ENCODE results near the gene LIX1L. TPM values are rescaled to one million over a fixed set of nuclear protein-coding genes. Genes with fewer than 3 reads are reported as not detected.
A peak's percentile ranks its signal among the peaks of the same experiment; 100 is the strongest.

Gene LIX1L
- total and polyA plus RNA-seq, 2 of the 13 experiments (the other 11 are each of a cell fraction or from before 2014, with no cell fraction given): 8.1 to 24.9 TPM

DNA sequence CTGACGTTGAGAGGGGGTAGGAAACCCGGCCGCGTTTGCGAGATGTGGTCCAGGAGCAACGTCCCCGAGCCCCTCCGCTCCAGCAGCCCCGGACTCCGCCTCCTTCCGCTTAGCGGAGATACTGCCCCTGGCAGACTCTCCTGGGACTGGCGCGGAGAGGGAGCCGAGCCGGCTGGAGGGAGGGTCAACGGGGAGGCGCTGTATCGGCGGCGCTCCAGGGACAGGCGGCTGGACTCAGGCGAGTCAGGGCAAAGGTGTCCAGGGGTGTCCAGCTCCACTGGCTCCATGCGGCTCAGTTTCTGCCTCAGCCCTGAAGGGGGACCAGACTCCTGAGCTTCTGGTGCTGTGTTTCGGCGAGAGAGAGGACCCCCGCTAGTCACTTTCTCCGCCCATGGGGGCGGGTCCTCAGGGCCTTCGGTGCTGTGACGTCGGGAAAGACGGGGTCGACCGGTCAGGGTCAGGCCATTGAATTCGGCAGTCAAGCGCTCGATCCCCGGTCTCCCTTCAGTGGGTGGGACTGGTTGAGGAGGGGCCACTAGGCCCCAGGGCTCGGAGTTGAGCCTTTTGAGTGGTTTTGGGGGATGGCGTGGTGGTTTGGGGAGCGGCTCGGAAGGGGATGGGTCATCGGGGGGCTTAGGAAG lies 2.8 kb upstream of the LIX1L start (continued):
- TF ChIP-seq, protein P1, sequence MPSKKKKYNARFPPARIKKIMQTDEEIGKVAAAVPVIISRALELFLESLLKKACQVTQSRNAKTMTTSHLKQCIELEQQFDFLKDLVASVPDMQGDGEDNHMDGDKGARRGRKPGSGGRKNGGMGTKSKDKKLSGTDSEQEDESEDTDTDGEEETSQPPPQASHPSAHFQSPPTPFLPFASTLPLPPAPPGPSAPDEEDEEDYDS (CRISPR knock-in tag; IDR thresholded peaks at IDR 0.05): peak; percentile 46; the same call in 1 of the 2 replicates
- TF ChIP-seq, protein P2, sequence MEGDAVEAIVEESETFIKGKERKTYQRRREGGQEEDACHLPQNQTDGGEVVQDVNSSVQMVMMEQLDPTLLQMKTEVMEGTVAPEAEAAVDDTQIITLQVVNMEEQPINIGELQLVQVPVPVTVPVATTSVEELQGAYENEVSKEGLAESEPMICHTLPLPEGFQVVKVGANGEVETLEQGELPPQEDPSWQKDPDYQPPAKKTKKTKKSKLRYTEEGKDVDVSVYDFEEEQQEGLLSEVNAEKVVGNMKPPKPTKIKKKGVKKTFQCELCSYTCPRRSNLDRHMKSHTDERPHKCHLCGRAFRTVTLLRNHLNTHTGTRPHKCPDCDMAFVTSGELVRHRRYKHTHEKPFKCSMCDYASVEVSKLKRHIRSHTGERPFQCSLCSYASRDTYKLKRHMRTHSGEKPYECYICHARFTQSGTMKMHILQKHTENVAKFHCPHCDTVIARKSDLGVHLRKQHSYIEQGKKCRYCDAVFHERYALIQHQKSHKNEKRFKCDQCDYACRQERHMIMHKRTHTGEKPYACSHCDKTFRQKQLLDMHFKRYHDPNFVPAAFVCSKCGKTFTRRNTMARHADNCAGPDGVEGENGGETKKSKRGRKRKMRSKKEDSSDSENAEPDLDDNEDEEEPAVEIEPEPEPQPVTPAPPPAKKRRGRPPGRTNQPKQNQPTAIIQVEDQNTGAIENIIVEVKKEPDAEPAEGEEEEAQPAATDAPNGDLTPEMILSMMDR (CRISPR knock-in tag; IDR thresholded peaks at IDR 0.05): peak; percentile 64
- TF ChIP-seq ZNF577 (CRISPR knock-in tag; IDR thresholded peaks at IDR 0.05; ENCODE audit: borderline replicate concordance, low read depth) (no peak), ZFYVE20 (CRISPR knock-in tag; IDR thresholded peaks at IDR 0.05; ENCODE audit: borderline replicate concordance, low read depth) (no peak), ZFX (CRISPR knock-in tag; IDR thresholded peaks at IDR 0.05; ENCODE audit: low read depth) (peak; percentile 44), ZNF749 (CRISPR knock-in tag; IDR thresholded peaks at IDR 0.05; ENCODE audit: borderline replicate concordance) (no peak), TCF7 (IDR thresholded peaks at IDR 0.05; ENCODE audit: low read depth) (no peak), ZBTB8A (CRISPR knock-in tag; IDR thresholded peaks at IDR 0.05; ENCODE audit: borderline replicate concordance, low read depth) (no peak), HDAC1 (CRISPR knock-in tag; IDR thresholded peaks at IDR 0.05) (peak; percentile 74), ZNF34 (CRISPR knock-in tag; IDR thresholded peaks at IDR 0.05; ENCODE audit: borderline replicate concordance) (0 out of 2 replicates have a peak, but pooled peaks have one; percentile 38), BRD4 (CRISPR knock-in tag; IDR thresholded peaks at IDR 0.05) (peak; percentile 47; the same call in 1 of the 2 replicates), ZNF441 (CRISPR knock-in tag; IDR thresholded peaks at IDR 0.05; ENCODE audit: borderline replicate concordance) (peak; percentile 75; the same call in 1 of the 2 replicates), ZNF547 (CRISPR knock-in tag; IDR thresholded peaks at IDR 0.05) (no peak), ZNF350 (CRISPR knock-in tag; IDR thresholded peaks at IDR 0.05; ENCODE audit: borderline replicate concordance, low read depth) (no peak; the same call in 1 of the 2 replicates), ZNF501 (CRISPR knock-in tag; IDR thresholded peaks at IDR 0.05) (peak; percentile 87)
- TF ChIP-seq, protein P3, sequence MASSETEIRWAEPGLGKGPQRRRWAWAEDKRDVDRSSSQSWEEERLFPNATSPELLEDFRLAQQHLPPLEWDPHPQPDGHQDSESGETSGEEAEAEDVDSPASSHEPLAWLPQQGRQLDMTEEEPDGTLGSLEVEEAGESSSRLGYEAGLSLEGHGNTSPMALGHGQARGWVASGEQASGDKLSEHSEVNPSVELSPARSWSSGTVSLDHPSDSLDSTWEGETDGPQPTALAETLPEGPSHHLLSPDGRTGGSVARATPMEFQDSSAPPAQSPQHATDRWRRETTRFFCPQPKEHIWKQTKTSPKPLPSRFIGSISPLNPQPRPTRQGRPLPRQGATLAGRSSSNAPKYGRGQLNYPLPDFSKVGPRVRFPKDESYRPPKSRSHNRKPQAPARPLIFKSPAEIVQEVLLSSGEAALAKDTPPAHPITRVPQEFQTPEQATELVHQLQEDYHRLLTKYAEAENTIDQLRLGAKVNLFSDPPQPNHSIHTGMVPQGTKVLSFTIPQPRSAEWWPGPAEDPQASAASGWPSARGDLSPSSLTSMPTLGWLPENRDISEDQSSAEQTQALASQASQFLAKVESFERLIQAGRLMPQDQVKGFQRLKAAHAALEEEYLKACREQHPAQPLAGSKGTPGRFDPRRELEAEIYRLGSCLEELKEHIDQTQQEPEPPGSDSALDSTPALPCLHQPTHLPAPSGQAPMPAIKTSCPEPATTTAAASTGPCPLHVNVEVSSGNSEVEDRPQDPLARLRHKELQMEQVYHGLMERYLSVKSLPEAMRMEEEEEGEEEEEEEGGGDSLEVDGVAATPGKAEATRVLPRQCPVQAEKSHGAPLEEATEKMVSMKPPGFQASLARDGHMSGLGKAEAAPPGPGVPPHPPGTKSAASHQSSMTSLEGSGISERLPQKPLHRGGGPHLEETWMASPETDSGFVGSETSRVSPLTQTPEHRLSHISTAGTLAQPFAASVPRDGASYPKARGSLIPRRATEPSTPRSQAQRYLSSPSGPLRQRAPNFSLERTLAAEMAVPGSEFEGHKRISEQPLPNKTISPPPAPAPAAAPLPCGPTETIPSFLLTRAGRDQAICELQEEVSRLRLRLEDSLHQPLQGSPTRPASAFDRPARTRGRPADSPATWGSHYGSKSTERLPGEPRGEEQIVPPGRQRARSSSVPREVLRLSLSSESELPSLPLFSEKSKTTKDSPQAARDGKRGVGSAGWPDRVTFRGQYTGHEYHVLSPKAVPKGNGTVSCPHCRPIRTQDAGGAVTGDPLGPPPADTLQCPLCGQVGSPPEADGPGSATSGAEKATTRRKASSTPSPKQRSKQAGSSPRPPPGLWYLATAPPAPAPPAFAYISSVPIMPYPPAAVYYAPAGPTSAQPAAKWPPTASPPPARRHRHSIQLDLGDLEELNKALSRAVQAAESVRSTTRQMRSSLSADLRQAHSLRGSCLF (CRISPR knock-in tag; IDR thresholded peaks at IDR 0.05; ENCODE audit: borderline replicate concordance): peak; percentile 74; the same call in 1 of the 2 replicates
- TF ChIP-seq, protein P4, sequence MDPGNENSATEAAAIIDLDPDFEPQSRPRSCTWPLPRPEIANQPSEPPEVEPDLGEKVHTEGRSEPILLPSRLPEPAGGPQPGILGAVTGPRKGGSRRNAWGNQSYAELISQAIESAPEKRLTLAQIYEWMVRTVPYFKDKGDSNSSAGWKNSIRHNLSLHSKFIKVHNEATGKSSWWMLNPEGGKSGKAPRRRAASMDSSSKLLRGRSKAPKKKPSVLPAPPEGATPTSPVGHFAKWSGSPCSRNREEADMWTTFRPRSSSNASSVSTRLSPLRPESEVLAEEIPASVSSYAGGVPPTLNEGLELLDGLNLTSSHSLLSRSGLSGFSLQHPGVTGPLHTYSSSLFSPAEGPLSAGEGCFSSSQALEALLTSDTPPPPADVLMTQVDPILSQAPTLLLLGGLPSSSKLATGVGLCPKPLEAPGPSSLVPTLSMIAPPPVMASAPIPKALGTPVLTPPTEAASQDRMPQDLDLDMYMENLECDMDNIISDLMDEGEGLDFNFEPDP (CRISPR knock-in tag; conservative IDR thresholded peaks at IDR 0.05): no peak
- TF ChIP-seq, protein P5, sequence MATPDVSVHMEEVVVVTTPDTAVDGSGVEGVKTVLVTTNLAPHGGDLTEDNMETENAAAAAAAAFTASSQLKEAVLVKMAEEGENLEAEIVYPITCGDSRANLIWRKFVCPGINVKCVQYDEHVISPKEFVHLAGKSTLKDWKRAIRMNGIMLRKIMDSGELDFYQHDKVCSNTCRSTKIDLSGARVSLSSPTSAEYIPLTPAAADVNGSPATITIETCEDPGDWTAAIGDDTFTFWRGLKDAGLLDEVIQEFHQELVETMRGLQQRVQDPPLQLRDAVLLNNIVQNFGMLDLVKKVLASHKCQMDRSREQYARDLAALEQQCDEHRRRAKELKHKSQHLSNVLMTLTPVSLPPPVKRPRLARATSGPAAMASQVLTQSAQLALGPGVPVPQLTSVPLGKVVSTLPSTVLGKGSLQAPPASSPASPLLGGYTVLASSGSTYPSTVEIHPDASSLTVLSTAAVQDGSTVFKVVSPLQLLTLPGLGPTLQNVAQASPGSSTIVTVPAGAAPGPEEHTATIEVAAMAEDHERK (CRISPR knock-in tag; IDR thresholded peaks at IDR 0.05; ENCODE audit: low read depth): no peak

All from HepG2 (cell line).